Esophagus muscularis mucosa (tissue), 4 donors: ENCODE data around the gene ATG2B. TPM values are rescaled to one million over a fixed set of nuclear protein-coding genes. Genes with fewer than 3 reads are reported as not detected.

Source experiments
- DNase-seq: peaks from one replicate; pipeline ENCODE4 v3.0.0-alpha.2; 2017; ENCODE audit errors: extremely low spot score
- H3K27ac ChIP-seq, 4 donors: fragments of 200-600 bp; sonication (generic); replicated peaks in 1 of 4; 1 replicate in 3 of 4; 2 replicates in 1 of 4; pipeline ENCODE4 v1.5.1; 2016 to 2019; ENCODE audit warnings: mild to moderate bottlenecking in 1 of 4
- H3K27me3 ChIP-seq, 4 donors: fragments of 200-600 bp; sonication (generic); one replicate each; pipeline versions ENCODE4 v1.5.1 to v1.6.0; 2016 to 2019
- H3K36me3 ChIP-seq, 4 donors: fragments of 200-600 bp; sonication (generic); one replicate each; pipeline ENCODE4 v1.5.1; 2016 to 2019
- H3K4me1 ChIP-seq, 4 donors: fragments of 200-600 bp; sonication (generic); one replicate each; pipeline ENCODE4 v1.5.1; 2016 to 2019
- H3K4me3 ChIP-seq, 4 donors: fragments of 200-600 bp; sonication (generic); 1 replicate in 2 of 4; 2 replicates in 2 of 4; pipeline ENCODE4 v1.5.1; 2016 to 2019; ENCODE audit warnings: mild to moderate bottlenecking in 4 of 4, moderate library complexity in 1 of 4
- H3K9me3 ChIP-seq, 4 donors: fragments of 200-600 bp; sonication (generic); 1 replicate in 3 of 4; 2 replicates in 1 of 4; pipeline ENCODE4 v1.5.1; 2016 to 2019
- EP300 ChIP-seq: sonication (generic); formaldehyde crosslinking; IDR thresholded peaks from one replicate; pipeline ENCODE4 v1.6.1; 2017; ENCODE audit warnings: antibody characterized with exemption
- POLR2A ChIP-seq: fragments of 450-650 bp; IDR thresholded peaks from one replicate; pipeline ENCODE4 v1.6.1; 2017; ENCODE audit warnings: antibody characterized with exemption, moderate library complexity, mild to moderate bottlenecking, low read depth
- POLR2AphosphoS5 ChIP-seq, 2 donors: sonication (generic); formaldehyde crosslinking; IDR thresholded peaks; one replicate each; pipeline ENCODE4 v1.6.1; 2017; ENCODE audit warnings: antibody characterized with exemption in 2 of 2
- WGBS: methylation state at CpG from one replicate; pipeline ENCODE4 v1.1.5; 2018; 5-methylcytosine and 5-hydroxymethylcytosine counted together
- intact Hi-C: fragments of 100-400 bp; cut with DNase I; formaldehyde crosslinking; loops from one replicate; pipeline ENCODE4 v1.15.1; 2023
- total RNA-seq, 4 donors: library from RNA; depleted of rRNA; stranded (reverse); fragments of >200 nt; gene quantifications; one replicate each; pipeline versions ENCODE4 v1.1.0 to v1.2.1, GENCODE V29; 2016
- TF ChIP-seq, protein P1 (sequence below), 3 experiments: fragments of 200-600 bp in 2 of 3; fragments of 450-650 bp in 1 of 3; sonication (generic) in 2 of 3; IDR thresholded peaks; one replicate each; pipeline ENCODE4 v1.5.1; 2017 to 2019; ENCODE audit warnings: antibody characterized with exemption in 3 of 3, mild to moderate bottlenecking in 2 of 3, moderate library complexity in 1 of 3

Gene ATG2B
- total RNA-seq, 4 donors from 2014 or later = 18.2 to 26.6 (median 23.1) TPM

DNA sequence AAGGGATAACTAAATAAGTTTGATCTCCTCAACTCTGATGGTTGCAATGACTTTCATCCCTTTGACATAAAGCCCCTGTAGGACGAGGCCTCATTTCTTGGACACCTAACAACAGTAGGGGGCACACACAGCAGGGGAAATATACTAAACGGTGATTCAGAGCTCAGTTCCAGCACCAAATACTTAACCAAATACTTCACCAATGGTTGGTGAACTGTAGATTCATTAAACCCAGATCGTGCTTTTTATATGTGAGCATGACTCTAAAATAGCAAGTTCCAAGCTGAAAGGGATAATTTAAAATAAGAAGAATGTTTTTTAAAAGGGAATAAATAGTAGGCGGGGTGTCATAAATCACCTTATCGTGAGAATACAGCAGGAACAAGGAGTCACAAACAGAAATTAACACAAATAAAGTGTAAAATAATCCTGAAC lies 53.2 kb downstream of the ATG2B start:
- no peak for DNase-seq
- 74% methylated on average over 5 of the region's 5 CpGs for WGBS
- TF ChIP-seq POLR2A = no peak
- TF ChIP-seq, protein P1, sequence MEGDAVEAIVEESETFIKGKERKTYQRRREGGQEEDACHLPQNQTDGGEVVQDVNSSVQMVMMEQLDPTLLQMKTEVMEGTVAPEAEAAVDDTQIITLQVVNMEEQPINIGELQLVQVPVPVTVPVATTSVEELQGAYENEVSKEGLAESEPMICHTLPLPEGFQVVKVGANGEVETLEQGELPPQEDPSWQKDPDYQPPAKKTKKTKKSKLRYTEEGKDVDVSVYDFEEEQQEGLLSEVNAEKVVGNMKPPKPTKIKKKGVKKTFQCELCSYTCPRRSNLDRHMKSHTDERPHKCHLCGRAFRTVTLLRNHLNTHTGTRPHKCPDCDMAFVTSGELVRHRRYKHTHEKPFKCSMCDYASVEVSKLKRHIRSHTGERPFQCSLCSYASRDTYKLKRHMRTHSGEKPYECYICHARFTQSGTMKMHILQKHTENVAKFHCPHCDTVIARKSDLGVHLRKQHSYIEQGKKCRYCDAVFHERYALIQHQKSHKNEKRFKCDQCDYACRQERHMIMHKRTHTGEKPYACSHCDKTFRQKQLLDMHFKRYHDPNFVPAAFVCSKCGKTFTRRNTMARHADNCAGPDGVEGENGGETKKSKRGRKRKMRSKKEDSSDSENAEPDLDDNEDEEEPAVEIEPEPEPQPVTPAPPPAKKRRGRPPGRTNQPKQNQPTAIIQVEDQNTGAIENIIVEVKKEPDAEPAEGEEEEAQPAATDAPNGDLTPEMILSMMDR (IDR thresholded peaks at IDR 0.05) = no peak
- TF ChIP-seq EP300 = no peak
- no peak for TF ChIP-seq POLR2AphosphoS5 (IDR thresholded peaks at IDR 0.05)
- no peaks in the 10 kb centered on the region for H3K4me1 ChIP-seq
- no peak overlapping the region for H3K4me3 ChIP-seq
- peaks cover 32 to 97% (median 82%) of the 10 kb centered on the region in 4 donors for H3K36me3 ChIP-seq
- intact Hi-C loops = loop anchor here (10.0 kb wide), 1 partner anchor 235 kb away; no protein-coding TSS in a partner anchor
- H3K9me3 ChIP-seq = no peaks in the 10 kb centered on the region
- H3K27ac ChIP-seq = no peak overlapping the region
- no peaks in the 10 kb centered on the region for H3K27me3 ChIP-seq

DNA sequence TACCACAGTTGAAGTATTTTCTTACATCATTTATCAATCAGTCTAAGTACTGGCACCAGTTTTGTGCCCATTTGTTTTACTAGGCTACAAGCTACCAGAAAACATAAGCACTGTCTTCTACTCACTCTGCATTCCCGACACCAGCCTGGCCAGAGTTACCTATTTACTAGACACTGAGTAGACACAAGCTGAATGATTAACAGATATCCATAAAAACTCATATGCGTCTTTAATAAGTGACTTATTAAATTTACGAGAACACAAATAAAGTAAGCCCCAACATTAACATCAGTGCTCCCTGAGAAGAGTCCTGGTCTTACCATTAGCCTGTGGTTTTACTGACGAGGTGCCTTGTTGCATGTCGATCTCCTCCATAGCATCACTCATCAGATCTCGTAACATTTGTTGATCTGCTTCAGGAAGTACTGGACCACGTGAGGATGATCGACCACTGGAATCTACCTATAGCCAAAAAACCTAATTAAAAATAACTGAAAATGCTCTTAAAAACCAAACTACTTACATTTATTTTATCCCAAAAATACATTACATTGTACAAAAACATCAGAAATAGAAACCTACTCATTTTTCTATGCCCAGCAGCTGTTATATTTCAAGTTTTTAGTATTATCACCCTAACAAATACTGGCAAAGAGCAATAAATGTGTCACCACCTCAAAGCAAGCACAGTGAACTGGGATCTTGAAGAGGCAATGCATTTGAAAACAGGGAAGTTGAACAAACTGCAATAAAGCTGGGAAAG lies 53.8 kb downstream of the ATG2B start:
- no peaks in the 10 kb centered on the region for H3K4me1 ChIP-seq
- TF ChIP-seq POLR2A = no peak
- H3K27me3 ChIP-seq = no peaks in the 10 kb centered on the region
- WGBS = 90% methylated on average over 8 of the region's 8 CpGs
- no peak overlapping the region for H3K4me3 ChIP-seq
- no peak for DNase-seq
- H3K27ac ChIP-seq = no peak overlapping the region
- intact Hi-C loops = no loop called here
- no peaks in the 10 kb centered on the region for H3K9me3 ChIP-seq
- H3K36me3 ChIP-seq = peaks cover 32 to 97% (median 82%) of the 10 kb centered on the region in 4 donors

- Histone ChIP-seq H3K9me3 (no peaks in the 10 kb centered on the region), H3K4me3 (no peak overlapping the region), H3K27me3 (no peaks in the 10 kb centered on the region), H3K36me3 (peaks cover 33 to 97% (median 84%) of the 10 kb centered on the region in 4 donors), H3K27ac (no peak overlapping the region), H3K4me1 (no peaks in the 10 kb centered on the region)
- intact Hi-C loops = no loop called here
- TF ChIP-seq, protein P1 (IDR thresholded peaks at IDR 0.05) = no peak
- no peak for TF ChIP-seq POLR2A
- TF ChIP-seq EP300 = no peak
- TF ChIP-seq POLR2AphosphoS5 (IDR thresholded peaks at IDR 0.05) = no peak
- DNase-seq = no peak
- 94% methylated on average over 4 of the region's 4 CpGs for WGBS
These were observed 55.7 kb downstream of the ATG2B start for GRCh38 chr14:96307434-96307833.

DNA sequence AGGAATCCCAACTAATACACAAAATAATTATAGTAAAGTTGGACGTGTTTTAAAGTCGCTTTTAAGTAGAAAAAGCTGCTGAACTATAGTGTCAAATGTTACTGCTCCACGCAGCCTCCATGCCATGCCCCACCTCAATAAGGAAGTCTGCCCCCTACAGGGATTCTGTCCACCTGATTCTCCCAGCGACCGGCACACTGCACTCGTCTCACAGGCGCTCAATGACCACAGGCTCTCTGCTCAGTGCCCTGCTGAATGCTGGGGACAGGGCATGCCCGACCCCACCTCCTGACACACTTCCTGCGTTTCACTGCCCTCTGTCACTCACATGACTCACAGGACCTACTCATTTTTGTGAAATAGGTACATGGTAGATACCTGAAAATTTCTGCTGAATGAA lies 58.2 kb downstream of the ATG2B start:
- peaks cover 34 to 94% (median 77%) of the 10 kb centered on the region in 4 donors for H3K36me3 ChIP-seq
- 85% methylated on average over 9 of the region's 9 CpGs for WGBS
- intact Hi-C loops = no loop called here

DNA sequence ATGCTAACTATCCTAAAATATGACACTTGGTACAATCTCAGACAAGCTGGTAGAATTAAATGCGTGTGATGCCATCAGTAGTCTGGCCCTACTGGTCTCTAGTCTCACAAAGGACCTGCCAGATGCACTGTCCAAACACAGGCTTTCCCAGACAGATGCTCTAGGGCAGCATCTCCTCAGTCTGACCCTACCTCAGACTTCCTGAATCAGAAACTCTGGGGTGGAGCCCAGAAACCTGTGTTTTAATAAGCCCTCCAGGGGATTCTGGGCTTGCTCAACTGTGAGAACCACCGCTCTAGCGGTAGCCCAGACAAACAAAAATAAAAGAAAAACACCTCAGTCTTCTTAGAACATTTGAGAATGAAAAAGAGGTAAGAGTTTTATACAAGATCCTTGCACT lies 59.2 kb downstream of the ATG2B start:
- H3K27ac ChIP-seq = no peak overlapping the region
- intact Hi-C loops = no loop called here
- H3K4me1 ChIP-seq = no peaks in the 10 kb centered on the region
- no peak overlapping the region for H3K4me3 ChIP-seq
- DNase-seq = no peak
- no peaks in the 10 kb centered on the region for H3K27me3 ChIP-seq
- H3K36me3 ChIP-seq = peaks cover 39 to 94% (median 70%) of the 10 kb centered on the region in 4 donors
- no peaks in the 10 kb centered on the region for H3K9me3 ChIP-seq
- TF ChIP-seq POLR2AphosphoS5 (IDR thresholded peaks at IDR 0.05) (no peak), POLR2A (no peak), EP300 (no peak)
- TF ChIP-seq, protein P1 (IDR thresholded peaks at IDR 0.05) = no peak
- 94% methylated on average over 3 of the region's 3 CpGs for WGBS

More for the DNA sequence above, 58.2 kb downstream of the ATG2B start:
- no peaks in the 10 kb centered on the region for H3K4me1 ChIP-seq
- H3K27ac ChIP-seq = no peak overlapping the region
- no peak overlapping the region for H3K4me3 ChIP-seq
- DNase-seq = no peak
- no peaks in the 10 kb centered on the region for H3K9me3 ChIP-seq
- H3K27me3 ChIP-seq = no peaks in the 10 kb centered on the region
- TF ChIP-seq, protein P1 (IDR thresholded peaks at IDR 0.05) = no peak
- TF ChIP-seq POLR2A = no peak
- TF ChIP-seq EP300 = no peak
- no peak for TF ChIP-seq POLR2AphosphoS5 (IDR thresholded peaks at IDR 0.05)
